Vagina (tissue), 2 donors: Measurements from ENCODE around the gene COQ3.

Experiments used
- POLR2AphosphoS5 ChIP-seq, 2 donors: sonication (generic); formaldehyde crosslinking; IDR thresholded peaks; one replicate each; pipeline ENCODE4 v1.9.0; 2017; ENCODE audit warnings: antibody characterized with exemption in 2 of 2, mild to moderate bottlenecking in 2 of 2, low read depth in 1 of 2; ENCODE audit not compliant: insufficient read depth in 1 of 2
- TF ChIP-seq, protein P1 (sequence below), 3 experiments: fragments of 450-650 bp in 2 of 3; fragments of 200-600 bp in 1 of 3; sonication (generic) in 1 of 3; IDR thresholded peaks; one replicate each; pipeline ENCODE4 v1.5.1; 2017 to 2019; ENCODE audit warnings: antibody characterized with exemption in 3 of 3, mild to moderate bottlenecking in 2 of 3, moderate library complexity in 2 of 3

DNA sequence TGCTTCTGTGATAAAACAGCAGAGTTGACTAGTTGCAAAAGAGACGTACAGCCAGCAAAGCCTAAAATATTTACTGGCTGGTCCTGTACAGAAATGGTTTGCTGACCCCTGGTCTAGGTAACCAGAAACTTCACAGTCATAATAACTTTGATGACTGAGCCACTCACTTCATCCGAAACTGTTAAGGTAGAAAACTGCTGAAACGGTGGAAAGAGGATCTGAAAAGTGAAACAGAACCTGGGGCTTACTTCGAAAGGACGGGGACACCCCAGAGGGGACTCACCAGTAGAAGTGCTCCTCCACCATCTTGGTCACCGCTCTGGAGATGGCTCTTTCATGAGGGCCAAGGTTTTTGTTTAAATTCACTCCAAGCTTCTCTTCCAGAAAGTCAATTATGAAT, 60.9 kb downstream of the COQ3 start:
- TF ChIP-seq, protein P1, sequence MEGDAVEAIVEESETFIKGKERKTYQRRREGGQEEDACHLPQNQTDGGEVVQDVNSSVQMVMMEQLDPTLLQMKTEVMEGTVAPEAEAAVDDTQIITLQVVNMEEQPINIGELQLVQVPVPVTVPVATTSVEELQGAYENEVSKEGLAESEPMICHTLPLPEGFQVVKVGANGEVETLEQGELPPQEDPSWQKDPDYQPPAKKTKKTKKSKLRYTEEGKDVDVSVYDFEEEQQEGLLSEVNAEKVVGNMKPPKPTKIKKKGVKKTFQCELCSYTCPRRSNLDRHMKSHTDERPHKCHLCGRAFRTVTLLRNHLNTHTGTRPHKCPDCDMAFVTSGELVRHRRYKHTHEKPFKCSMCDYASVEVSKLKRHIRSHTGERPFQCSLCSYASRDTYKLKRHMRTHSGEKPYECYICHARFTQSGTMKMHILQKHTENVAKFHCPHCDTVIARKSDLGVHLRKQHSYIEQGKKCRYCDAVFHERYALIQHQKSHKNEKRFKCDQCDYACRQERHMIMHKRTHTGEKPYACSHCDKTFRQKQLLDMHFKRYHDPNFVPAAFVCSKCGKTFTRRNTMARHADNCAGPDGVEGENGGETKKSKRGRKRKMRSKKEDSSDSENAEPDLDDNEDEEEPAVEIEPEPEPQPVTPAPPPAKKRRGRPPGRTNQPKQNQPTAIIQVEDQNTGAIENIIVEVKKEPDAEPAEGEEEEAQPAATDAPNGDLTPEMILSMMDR (IDR thresholded peaks at IDR 0.05): no peak
- no peak for TF ChIP-seq POLR2AphosphoS5 (IDR thresholded peaks at IDR 0.05; ENCODE audit: insufficient read depth in 1 of 2, low read depth in 1 of 2)
